H9 (cell line): Measurements from ENCODE around the gene RPS23. TPM values are rescaled to one million over a fixed set of nuclear protein-coding genes. Genes with fewer than 3 reads are reported as not detected.
"Not testable (repeated sequence)": the region's sequence is repeated elsewhere in the genome, so short reads cannot be mapped to it uniquely, and the experiment has no call there.

Experiments
- DNase-seq: peaks from one replicate; pipeline ENCODE4 v3.0.0-alpha.2; 2017
- H2AFZ ChIP-seq: one replicate; pipeline ENCODE4 v1.6.1; 2013; ENCODE audit warnings: mild to moderate bottlenecking, low read length, control low read depth, moderate library complexity
- H2AK5ac ChIP-seq: 2 replicates; pipeline ENCODE4 v1.6.1; 2013; ENCODE audit warnings: low read length, control low read depth, mixed read lengths; ENCODE audit not compliant: insufficient read length
- H2BK120ac ChIP-seq: one replicate; pipeline ENCODE4 v1.6.1; 2013; ENCODE audit warnings: low read depth, mild to moderate bottlenecking, low read length, control low read depth, inconsistent platforms; ENCODE audit not compliant: poor library complexity, severe bottlenecking
- H2BK12ac ChIP-seq: 2 replicates; pipeline ENCODE4 v1.6.1; 2013; ENCODE audit warnings: low read length, control low read depth, mixed read lengths, low read depth; ENCODE audit not compliant: insufficient read length
- H2BK15ac ChIP-seq: 2 replicates; pipeline ENCODE4 v1.6.1; 2013; ENCODE audit warnings: low read depth, low read length, control low read depth
- H2BK20ac ChIP-seq: one replicate; pipeline ENCODE4 v1.6.1; 2013; ENCODE audit warnings: low read depth, mild to moderate bottlenecking, low read length, control low read depth, inconsistent platforms; ENCODE audit not compliant: poor library complexity, severe bottlenecking
- H2BK5ac ChIP-seq: 2 replicates; pipeline ENCODE4 v1.6.1; 2013; ENCODE audit warnings: low read length, control low read depth, mixed read lengths; ENCODE audit not compliant: insufficient read length
- H3K14ac ChIP-seq: 2 replicates; pipeline ENCODE4 v1.6.1; 2013; ENCODE audit warnings: low read length, control low read depth; ENCODE audit not compliant: insufficient read depth
- H3K18ac ChIP-seq: 2 replicates; pipeline ENCODE4 v1.6.1; 2013; ENCODE audit warnings: low read depth, mild to moderate bottlenecking, mixed read lengths, low read length, control low read depth; ENCODE audit not compliant: insufficient read length
- H3K23ac ChIP-seq: 2 replicates; pipeline ENCODE4 v1.6.1; 2013; ENCODE audit warnings: low read length, control low read depth, mixed read lengths, low read depth; ENCODE audit not compliant: insufficient read length
- H3K23me2 ChIP-seq: 2 replicates; pipeline ENCODE4 v1.6.1; 2013; ENCODE audit warnings: low read depth, mild to moderate bottlenecking, mixed read lengths, low read length, control low read depth; ENCODE audit not compliant: insufficient read length, poor library complexity, severe bottlenecking
- H3K27ac ChIP-seq: 2 replicates; pipeline ENCODE4 v1.5.1; 2013; ENCODE audit warnings: low read length, control low read depth, mixed read lengths, low read depth; ENCODE audit not compliant: insufficient read length
- H3K27me3 ChIP-seq: 2 replicates; pipeline ENCODE4 v1.6.1; 2013; ENCODE audit warnings: low read length, control low read depth, inconsistent platforms; ENCODE audit not compliant: insufficient read depth
- H3K4ac ChIP-seq: 2 replicates; pipeline ENCODE4 v1.6.1; 2013; ENCODE audit warnings: low read depth, mild to moderate bottlenecking, control low read depth, inconsistent platforms, low read length, moderate library complexity
- H3K4me1 ChIP-seq: 2 replicates; pipeline ENCODE4 v1.6.1; 2013; ENCODE audit warnings: low read length, control low read depth, inconsistent platforms; ENCODE audit not compliant: insufficient read depth
- H3K4me2 ChIP-seq: 2 replicates; pipeline ENCODE4 v1.6.1; 2013; ENCODE audit warnings: low read length, control low read depth, mixed read lengths; ENCODE audit not compliant: insufficient read length, insufficient read depth
- H3K56ac ChIP-seq: 2 replicates; pipeline ENCODE4 v1.6.1; 2013; ENCODE audit warnings: low read depth, mild to moderate bottlenecking, mixed read lengths, low read length, control low read depth; ENCODE audit not compliant: insufficient read length
- H3K79me1 ChIP-seq: 2 replicates; pipeline ENCODE4 v1.6.1; 2013; ENCODE audit warnings: low read depth, mild to moderate bottlenecking, moderate library complexity, low read length, control low read depth, inconsistent platforms; ENCODE audit not compliant: insufficient read depth, poor library complexity, severe bottlenecking
- H3K79me2 ChIP-seq: 2 replicates; pipeline ENCODE4 v1.6.1; 2013; ENCODE audit warnings: low read length, control low read depth, inconsistent platforms; ENCODE audit not compliant: insufficient read depth
- H3K9ac ChIP-seq: 2 replicates; pipeline ENCODE4 v1.6.1; 2013; ENCODE audit warnings: low read length, control low read depth, mixed read lengths; ENCODE audit not compliant: insufficient read length; ENCODE audit errors: extremely low read depth
- H3K9me3 ChIP-seq: one replicate; pipeline ENCODE4 v1.6.1; 2013; ENCODE audit warnings: low read depth, low read length, inconsistent platforms; ENCODE audit not compliant: control insufficient read depth
- H3T11ph ChIP-seq: one replicate; pipeline ENCODE4 v1.6.1; 2013; ENCODE audit warnings: mild to moderate bottlenecking, low read length, control low read depth, inconsistent platforms
- H4K20me1 ChIP-seq: one replicate; pipeline ENCODE4 v1.6.1; 2013; ENCODE audit not compliant: control insufficient read depth, insufficient read length, insufficient read depth
- H4K5ac ChIP-seq: 2 replicates; pipeline ENCODE4 v1.6.1; 2013; ENCODE audit warnings: low read depth, mild to moderate bottlenecking, mixed read lengths, low read length, control low read depth; ENCODE audit not compliant: insufficient read length
- H4K8ac ChIP-seq: replicated peaks from 2 replicates; pipeline ENCODE4 v1.6.1; 2013; ENCODE audit warnings: low read length, control low read depth, mixed read lengths, low read depth; ENCODE audit not compliant: insufficient read length
- H4K91ac ChIP-seq: 2 replicates; pipeline ENCODE4 v1.6.1; 2013; ENCODE audit warnings: low read depth, mild to moderate bottlenecking, moderate library complexity, mixed read lengths, low read length, control low read depth; ENCODE audit not compliant: insufficient read length
- H3K27ac Mint-ChIP-seq, 3 experiments: 2 replicates in 2 of 3; 3 replicates in 1 of 3; pipeline ENCODE4 v1.8.0; 2020 to 2021; ENCODE audit warnings: mixed read lengths in 3 of 3, mild to moderate bottlenecking in 1 of 3, moderate library complexity in 1 of 3
- H3K27me3 Mint-ChIP-seq: 2 replicates; pipeline ENCODE4 v1.8.0; 2021; ENCODE audit warnings: low read depth, mild to moderate bottlenecking, moderate library complexity, mixed read lengths
- H3K36me3 Mint-ChIP-seq, 3 experiments: 2 replicates in 2 of 3; 3 replicates in 1 of 3; pipeline ENCODE4 v1.8.0; 2020 to 2021; ENCODE audit warnings: low read depth in 3 of 3, mixed read lengths in 3 of 3; ENCODE audit not compliant: insufficient read depth in 1 of 3
- H3K4me1 Mint-ChIP-seq, 2 experiments: 2 replicates each; pipeline ENCODE4 v1.8.0; 2020; ENCODE audit warnings: mixed read lengths in 2 of 2
- H3K4me3 Mint-ChIP-seq, 2 experiments: 2 replicates in 1 of 2; 3 replicates in 1 of 2; pipeline ENCODE4 v1.8.0; 2020 to 2021; ENCODE audit warnings: mild to moderate bottlenecking in 2 of 2, mixed read lengths in 2 of 2, moderate library complexity in 1 of 2
- H3K9me3 Mint-ChIP-seq, 2 experiments: 2 replicates in 1 of 2; 3 replicates in 1 of 2; pipeline ENCODE4 v1.8.0; 2020; ENCODE audit warnings: mild to moderate bottlenecking in 2 of 2, mixed read lengths in 2 of 2, moderate library complexity in 1 of 2
- WGBS: extraction: QIAGEN DNeasy Blood & Tissue Kit; methylation state at CpG from one replicate; pipeline ENCODE4 v1.1.7; 2013; ENCODE audit warnings: missing lambda C conversion rate, low lambda C conversion rate, mixed read lengths; ENCODE audit not compliant: insufficient read length; ENCODE audit errors: extremely low coverage; 5-methylcytosine and 5-hydroxymethylcytosine counted together
- total RNA-seq: library from RNA; stranded (reverse); gene quantifications from 2 replicates; pipeline ENCODE4 v1.2.1, GENCODE V29; 2021

Gene RPS23
- total RNA-seq, 1 experiment from 2014 or later = 2,916 TPM

- DNase-seq, H3K27ac ChIP-seq, H3K23me2 ChIP-seq, H4K91ac ChIP-seq, H3K27me3 ChIP-seq, H4K8ac ChIP-seq, H3T11ph ChIP-seq, H3K9ac ChIP-seq, H3K18ac ChIP-seq, H3K9me3 ChIP-seq, H3K79me1 ChIP-seq, H2BK15ac ChIP-seq, H3K4me3 Mint-ChIP-seq, H3K79me2 ChIP-seq, H3K4ac ChIP-seq, H3K56ac ChIP-seq, H2BK12ac ChIP-seq, H4K20me1 ChIP-seq, H3K4me2 ChIP-seq, H2BK5ac ChIP-seq, H3K23ac ChIP-seq, H2AK5ac ChIP-seq, H2BK20ac ChIP-seq, H3K4me1 ChIP-seq, H3K27me3 Mint-ChIP-seq, H2AFZ ChIP-seq, H3K14ac ChIP-seq, H2BK120ac ChIP-seq, H4K5ac ChIP-seq, H3K27ac Mint-ChIP-seq: not testable (repeated sequence)
- Mint-ChIP-seq H3K4me1 (peaks cover 22 to 23% of the 10 kb centered on the region in 2 experiments), H3K9me3 (peaks cover 5 to 11% of the 10 kb centered on the region in 2 experiments; a peak in 3 of 5 replicates), H3K36me3 (peaks cover 13 to 25% (median 19%) of the 10 kb centered on the region in 3 experiments; a peak in 6 of 7 replicates)
- WGBS = no CpG with 5 or more reads among the region's 9 CpGs
These were observed 10.7 kb downstream of the RPS23 start for GRCh38 chr5:82267297-82267933.
